ENCODE measurements around the gene PLXNB3.

DNA sequence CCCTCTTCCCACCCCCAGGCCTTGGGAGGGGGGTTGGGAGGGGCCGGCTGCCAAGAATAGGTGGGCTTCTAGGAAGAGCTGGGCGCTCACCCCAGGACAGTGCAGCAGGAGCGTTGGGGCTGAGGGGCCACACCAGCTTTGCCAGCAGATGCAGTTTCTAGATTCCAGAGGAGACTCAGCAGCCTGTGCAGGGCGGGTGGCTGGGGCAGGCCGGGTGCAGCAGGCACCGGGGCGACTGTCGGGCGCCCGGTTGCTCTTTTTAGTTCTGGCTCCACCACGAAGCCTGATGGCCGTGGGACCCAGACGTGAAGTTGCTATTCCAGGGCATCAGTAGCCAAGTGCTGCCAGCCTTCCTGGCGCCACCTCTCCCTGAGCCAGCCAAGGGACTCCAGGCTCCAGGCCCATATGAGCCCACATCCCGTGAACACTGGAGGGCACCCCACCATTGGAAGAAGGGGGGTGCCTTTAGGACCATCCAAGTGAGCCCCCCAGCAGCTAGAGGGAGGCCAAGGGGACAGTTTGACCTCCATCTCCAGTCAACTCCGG, 36.2 kb downstream of the PLXNB3 start:
- TF ChIP-seq, protein P1, sequence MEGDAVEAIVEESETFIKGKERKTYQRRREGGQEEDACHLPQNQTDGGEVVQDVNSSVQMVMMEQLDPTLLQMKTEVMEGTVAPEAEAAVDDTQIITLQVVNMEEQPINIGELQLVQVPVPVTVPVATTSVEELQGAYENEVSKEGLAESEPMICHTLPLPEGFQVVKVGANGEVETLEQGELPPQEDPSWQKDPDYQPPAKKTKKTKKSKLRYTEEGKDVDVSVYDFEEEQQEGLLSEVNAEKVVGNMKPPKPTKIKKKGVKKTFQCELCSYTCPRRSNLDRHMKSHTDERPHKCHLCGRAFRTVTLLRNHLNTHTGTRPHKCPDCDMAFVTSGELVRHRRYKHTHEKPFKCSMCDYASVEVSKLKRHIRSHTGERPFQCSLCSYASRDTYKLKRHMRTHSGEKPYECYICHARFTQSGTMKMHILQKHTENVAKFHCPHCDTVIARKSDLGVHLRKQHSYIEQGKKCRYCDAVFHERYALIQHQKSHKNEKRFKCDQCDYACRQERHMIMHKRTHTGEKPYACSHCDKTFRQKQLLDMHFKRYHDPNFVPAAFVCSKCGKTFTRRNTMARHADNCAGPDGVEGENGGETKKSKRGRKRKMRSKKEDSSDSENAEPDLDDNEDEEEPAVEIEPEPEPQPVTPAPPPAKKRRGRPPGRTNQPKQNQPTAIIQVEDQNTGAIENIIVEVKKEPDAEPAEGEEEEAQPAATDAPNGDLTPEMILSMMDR (IDR thresholded peaks at IDR 0.05; ENCODE audit: low read length) = no peak
- TF ChIP-seq EZH2phosphoT487 (IDR thresholded peaks at IDR 0.05; ENCODE audit: low read length) (no peak), EZH2 (optimal IDR thresholded peaks at IDR 0.05; ENCODE audit: low read depth, low read length) (no peak)

All from MM.1S (cell line).